ENCODE results near the gene LYVE1. TPM values are rescaled to one million over a fixed set of nuclear protein-coding genes. Genes with fewer than 3 reads are reported as not detected.

The LYVE1 gene
- total RNA-seq, 2 donors from 2014 or later, result not detected

GRCh38 chr11:10533323-10533722 lies 35.1 kb downstream of the LYVE1 start:
- H3K4me3 ChIP-seq (ENCODE audit: low read length), result no peak overlapping the region
- H3K4me1 ChIP-seq (ENCODE audit: control insufficient read depth, insufficient read depth, low read length), result peaks cover 2% of the 10 kb centered on the region
- Mint-ChIP-seq H3K27me3 (ENCODE audit: insufficient read depth) (no peaks in the 10 kb centered on the region), H3K36me3 (ENCODE audit: low read depth) (peaks cover 18% of the 10 kb centered on the region), H3K27ac (no peak overlapping the region), H3K9me3 (peaks cover 2% of the 10 kb centered on the region), H3K4me1 (no peaks in the 10 kb centered on the region), H3K4me3 (no peak overlapping the region)
- H3K36me3 ChIP-seq (ENCODE audit: control insufficient read depth, insufficient read depth, low read length), result peaks cover 37% of the 10 kb centered on the region
- TF ChIP-seq CTCF (conservative IDR thresholded peaks at IDR 0.05), result no peak
- no peaks in the 10 kb centered on the region for H3K9me3 ChIP-seq (ENCODE audit: control insufficient read depth, low read length)
- no peak overlapping the region for H3K9ac ChIP-seq (ENCODE audit: extremely low read depth, low read length, poor library complexity, severe bottlenecking)
- no peak for DNase-seq
- H3K27ac ChIP-seq (ENCODE audit: low read depth, low read length), result no peak overlapping the region
- no peaks in the 10 kb centered on the region for H3K27me3 ChIP-seq (ENCODE audit: control insufficient read depth, insufficient read depth, low read length, poor library complexity, severe bottlenecking)

GRCh38 chr11:10532526-10532925 lies 35.9 kb downstream of the LYVE1 start:
- Histone ChIP-seq H3K9ac (ENCODE audit: extremely low read depth, low read length, poor library complexity, severe bottlenecking) (no peak overlapping the region), H3K4me1 (ENCODE audit: control insufficient read depth, insufficient read depth, low read length) (peaks cover 2% of the 10 kb centered on the region), H3K27me3 (ENCODE audit: control insufficient read depth, insufficient read depth, low read length, poor library complexity, severe bottlenecking) (no peaks in the 10 kb centered on the region), H3K36me3 (ENCODE audit: control insufficient read depth, insufficient read depth, low read length) (peaks cover 37% of the 10 kb centered on the region), H3K9me3 (ENCODE audit: control insufficient read depth, low read length) (no peaks in the 10 kb centered on the region), H3K4me3 (ENCODE audit: low read length) (no peak overlapping the region), H3K27ac (ENCODE audit: low read depth, low read length) (no peak overlapping the region)
- H3K4me1 Mint-ChIP-seq, result no peaks in the 10 kb centered on the region
- H3K27me3 Mint-ChIP-seq (ENCODE audit: insufficient read depth), result no peaks in the 10 kb centered on the region
- no peak for DNase-seq
- H3K9me3 Mint-ChIP-seq, result no peaks in the 10 kb centered on the region
- H3K27ac Mint-ChIP-seq, result no peak overlapping the region
- no peak overlapping the region for H3K4me3 Mint-ChIP-seq
- no peak for TF ChIP-seq CTCF (conservative IDR thresholded peaks at IDR 0.05)
- peaks cover 20% of the 10 kb centered on the region for H3K36me3 Mint-ChIP-seq (ENCODE audit: low read depth)
- 79 to 89% methylated on average over 1 to 2 of the region's 2 CpGs for WGBS, 2 experiments (ENCODE audit: insufficient coverage in 1 of 2, insufficient read length in 1 of 2)

DNA sequence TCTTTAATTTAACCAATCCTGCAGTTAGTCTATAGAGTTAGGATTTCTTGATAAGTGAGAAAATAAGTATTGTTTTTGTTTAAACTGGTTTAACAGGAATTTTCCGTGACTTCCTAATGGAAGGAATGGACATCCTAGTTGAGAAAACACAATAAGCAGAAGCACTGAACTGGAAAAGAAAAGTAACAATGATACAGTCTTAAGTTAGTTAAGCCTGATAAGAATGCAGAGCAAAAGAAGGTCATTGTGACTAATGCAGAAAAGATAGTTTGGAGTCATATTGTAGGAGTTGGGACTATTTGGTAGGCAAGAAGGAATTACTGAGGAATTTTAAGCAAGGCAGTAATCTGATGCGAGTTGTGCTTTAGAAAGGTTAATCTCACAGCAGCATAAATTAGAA lies 39.2 kb downstream of the LYVE1 start:
- H3K27ac ChIP-seq (ENCODE audit: low read depth, low read length), result no peak overlapping the region
- Mint-ChIP-seq H3K36me3 (ENCODE audit: low read depth) (peaks cover 38% of the 10 kb centered on the region), H3K4me1 (no peaks in the 10 kb centered on the region), H3K27ac (no peak overlapping the region), H3K9me3 (no peaks in the 10 kb centered on the region), H3K27me3 (ENCODE audit: insufficient read depth) (no peaks in the 10 kb centered on the region), H3K4me3 (no peak overlapping the region)
- H3K36me3 ChIP-seq (ENCODE audit: control insufficient read depth, insufficient read depth, low read length), result peaks cover 44% of the 10 kb centered on the region
- 89 to 100% methylated on average over 2 of the region's 2 CpGs for WGBS, 2 experiments (ENCODE audit: insufficient coverage in 1 of 2, insufficient read length in 1 of 2)
- no peaks in the 10 kb centered on the region for H3K27me3 ChIP-seq (ENCODE audit: control insufficient read depth, insufficient read depth, low read length, poor library complexity, severe bottlenecking)
- no peaks in the 10 kb centered on the region for H3K9me3 ChIP-seq (ENCODE audit: control insufficient read depth, low read length)
- no peak for TF ChIP-seq CTCF (conservative IDR thresholded peaks at IDR 0.05)
- DNase-seq, result no peak
- H3K9ac ChIP-seq (ENCODE audit: extremely low read depth, low read length, poor library complexity, severe bottlenecking), result no peak overlapping the region
- H3K4me1 ChIP-seq (ENCODE audit: control insufficient read depth, insufficient read depth, low read length), result peaks cover 2% of the 10 kb centered on the region
- H3K4me3 ChIP-seq (ENCODE audit: low read length), result no peak overlapping the region

Measured in endodermal cell (in vitro differentiated cells).